ENCODE measurements around the gene RALB.
"Not testable (repeated sequence)": the region's sequence is repeated elsewhere in the genome, so short reads cannot be mapped to it uniquely, and the experiment has no call there.

RALB gene

DNA sequence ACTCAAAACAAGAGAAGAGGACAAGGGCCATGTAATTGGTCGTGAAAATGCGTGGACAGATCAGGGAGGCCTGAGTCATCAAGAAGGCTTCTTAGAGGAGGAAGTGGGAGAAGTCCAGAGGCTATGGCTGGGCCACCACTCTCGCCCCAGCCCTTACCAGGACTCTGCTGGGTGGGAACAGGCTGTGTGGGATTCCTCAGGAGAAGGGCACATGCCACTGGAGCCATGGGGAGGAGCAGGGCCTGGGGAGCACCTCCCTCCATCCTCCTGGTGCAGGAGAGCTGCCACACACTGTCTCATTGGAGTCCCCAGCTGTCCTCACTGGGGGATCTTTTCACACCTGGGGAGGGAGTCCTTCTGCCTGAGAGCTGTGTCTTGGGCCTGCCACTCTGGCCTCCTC, 9.4 kb upstream of the RALB start:
- no peak for DNase-seq (ENCODE audit: low read depth in 1 of 2, low spot score in 1 of 2)

DNA sequence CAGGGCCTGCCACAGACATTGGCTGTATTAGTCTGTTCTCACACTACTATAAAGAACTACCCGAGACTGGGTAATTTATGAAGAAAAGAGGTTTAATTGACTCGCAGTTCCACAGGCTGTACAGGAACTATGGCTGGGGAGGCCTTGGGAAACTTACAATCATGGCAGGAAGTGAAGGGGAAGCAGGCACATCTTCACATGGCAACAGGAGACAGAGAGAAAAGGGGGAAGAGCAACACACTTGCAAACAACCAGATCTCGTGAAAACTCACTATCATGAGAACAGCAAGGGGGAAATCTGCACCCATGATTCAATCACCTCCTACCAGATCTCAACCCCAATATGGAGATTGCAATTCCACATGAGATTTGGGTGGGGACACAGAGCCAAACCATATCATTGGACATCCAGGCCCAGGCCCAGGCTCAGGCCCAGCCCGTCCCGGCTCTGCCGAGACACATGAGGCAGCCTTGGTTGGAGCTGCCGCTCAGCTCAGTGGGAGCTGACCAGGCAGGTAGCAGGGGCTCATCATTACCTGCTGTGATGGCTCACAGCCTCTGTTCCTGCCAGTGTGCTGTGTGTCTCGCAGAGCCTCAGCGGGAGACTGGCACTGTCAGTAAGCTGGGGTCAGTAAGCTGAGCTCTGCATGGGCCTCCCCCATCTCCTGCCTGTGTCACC, 8.6 kb upstream of the RALB start:
- DNase-seq (ENCODE audit: low read depth in 1 of 2, low spot score in 1 of 2), result no peak

DNA sequence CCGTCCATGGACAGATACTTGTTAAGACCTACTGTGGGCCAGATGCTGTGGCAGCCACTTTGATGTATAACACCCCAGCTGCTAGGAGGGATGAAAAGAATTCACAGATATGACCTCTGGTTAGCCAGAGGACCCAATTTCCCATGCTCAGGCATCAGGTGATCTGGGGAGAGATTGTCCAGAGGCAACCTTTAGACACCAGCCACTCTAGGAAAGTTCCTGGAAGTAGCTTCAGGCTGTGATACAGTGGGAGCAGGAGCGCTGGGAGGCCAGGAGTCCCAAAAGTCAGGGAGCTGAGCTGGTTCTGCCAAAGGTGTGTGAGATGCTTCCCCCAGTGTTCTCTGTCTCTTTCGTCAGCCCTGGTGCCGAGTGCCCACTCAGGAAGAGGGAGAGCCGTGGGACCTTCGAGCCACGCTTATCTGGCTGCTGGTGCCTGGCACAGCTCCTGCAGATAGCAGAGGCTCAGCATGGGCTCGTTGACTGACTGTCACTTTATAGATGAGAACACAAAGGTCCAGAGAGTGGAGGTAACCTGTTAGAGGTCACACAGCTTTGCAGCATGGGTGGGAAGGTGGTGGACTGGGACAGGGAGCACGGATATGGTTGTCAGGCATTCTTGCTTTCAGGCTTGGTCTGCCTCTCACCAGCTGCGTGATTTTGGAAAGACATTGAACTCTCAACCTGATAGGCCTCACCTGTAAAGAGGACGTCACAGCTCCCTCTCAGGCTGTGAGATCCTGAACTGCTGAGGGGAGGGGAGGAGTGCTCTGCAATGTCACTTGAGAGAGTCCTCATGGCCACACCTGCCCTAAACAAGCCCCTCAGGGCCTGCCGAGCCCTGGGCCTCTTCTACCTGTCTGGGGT, 7.8 kb upstream of the RALB start:
- no peak for DNase-seq (ENCODE audit: low read depth in 1 of 2, low spot score in 1 of 2)

DNA sequence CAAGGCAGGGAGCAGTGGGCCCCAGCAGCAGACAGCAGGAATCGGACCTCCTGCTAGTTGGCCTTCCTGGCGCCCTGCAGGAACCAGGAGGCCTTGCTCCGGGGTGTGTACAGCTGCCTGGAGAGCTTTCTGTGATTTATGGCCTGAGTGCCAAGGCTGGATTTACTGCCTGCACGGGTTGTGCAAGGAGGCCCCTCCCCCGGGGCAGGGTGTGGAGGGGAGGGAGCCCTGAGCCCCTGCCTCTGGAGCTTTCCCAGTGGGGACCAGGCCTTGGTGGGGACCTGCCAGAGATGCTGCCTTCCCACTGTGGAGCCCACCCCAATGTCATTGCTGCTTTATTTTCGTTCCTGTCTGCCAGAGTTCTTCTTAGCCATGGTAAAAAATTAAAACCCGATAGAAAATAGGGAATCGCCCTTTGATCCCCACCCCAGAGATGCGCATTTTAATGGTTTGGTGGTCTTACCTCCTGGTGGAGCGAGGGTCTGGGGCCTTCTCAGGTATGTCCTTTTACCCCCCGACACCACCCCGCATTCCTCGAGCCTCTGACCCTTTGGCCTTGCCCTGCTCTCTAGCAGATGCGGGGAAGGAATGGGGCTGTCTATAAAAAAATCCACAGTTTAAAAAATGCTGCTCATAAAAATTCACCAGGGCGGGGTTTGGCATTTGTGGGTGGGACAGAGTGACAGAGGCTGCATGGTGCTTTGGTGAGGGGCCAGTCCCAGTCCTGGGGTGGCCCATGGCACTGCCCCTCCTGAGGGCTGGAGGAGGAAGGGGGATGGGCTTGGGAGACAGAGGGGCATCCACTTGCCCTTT, 6.9 kb upstream of the RALB start:
- no peak for DNase-seq (ENCODE audit: low read depth in 1 of 2, low spot score in 1 of 2)

DNA sequence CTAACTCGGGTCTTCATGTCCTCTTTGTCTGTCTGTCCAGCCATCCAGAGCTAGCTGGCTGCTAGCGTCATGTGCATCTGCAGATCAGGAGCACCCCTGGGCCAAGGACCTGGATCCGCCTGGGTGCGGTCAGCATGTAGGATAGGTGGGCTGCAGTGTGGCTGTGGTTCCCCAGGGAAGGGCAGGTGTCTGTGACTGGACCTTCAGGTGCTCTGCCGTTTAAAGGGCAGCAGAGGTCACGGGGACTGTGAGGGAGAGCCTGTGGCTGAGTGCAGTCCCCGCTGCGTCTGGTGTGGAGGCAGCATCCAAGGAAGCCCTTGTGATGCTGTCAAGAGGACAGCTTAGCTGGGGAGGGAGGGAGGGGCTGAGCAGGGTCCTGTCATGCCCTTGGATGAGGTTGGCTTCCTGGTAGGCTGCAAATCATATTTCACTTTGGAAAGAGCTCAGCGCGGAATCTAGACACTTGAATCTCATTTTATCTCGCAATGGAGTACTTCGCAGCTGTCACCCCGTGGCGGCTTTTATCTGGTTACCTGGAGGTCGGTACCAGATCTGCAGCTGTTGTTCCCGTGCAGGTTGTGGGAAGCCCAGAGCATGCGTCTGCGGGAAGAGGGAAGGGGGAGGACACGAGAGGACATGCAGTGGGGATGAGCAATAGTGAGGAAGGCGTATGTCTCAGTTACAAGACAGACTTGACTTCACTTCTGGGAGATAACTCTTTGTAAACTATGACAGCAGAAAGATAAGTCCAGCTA, 5.9 kb upstream of the RALB start:
- no peak for DNase-seq (ENCODE audit: low read depth in 1 of 2, low spot score in 1 of 2)

DNA sequence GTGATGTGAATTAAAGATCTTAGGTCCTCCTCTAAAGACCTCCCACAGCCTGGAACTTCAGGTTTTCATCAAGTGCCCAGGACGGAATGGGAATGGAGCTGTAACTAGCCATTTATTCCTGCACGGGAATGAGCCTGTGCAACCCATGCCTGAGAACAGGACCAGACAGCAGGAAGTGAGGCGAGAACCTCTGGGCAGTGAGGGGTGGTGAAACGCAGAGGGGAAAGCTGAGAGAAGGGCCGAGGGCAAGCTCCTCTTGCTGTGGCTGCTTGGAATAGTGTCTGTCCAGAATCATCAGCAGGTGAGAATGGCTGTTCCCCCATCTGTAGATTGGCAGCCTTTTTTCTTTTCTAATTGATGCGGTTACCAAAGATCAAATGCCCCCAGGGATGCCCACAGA, 4.8 kb upstream of the RALB start:
- no peak for DNase-seq (ENCODE audit: low read depth in 1 of 2, low spot score in 1 of 2)

DNA sequence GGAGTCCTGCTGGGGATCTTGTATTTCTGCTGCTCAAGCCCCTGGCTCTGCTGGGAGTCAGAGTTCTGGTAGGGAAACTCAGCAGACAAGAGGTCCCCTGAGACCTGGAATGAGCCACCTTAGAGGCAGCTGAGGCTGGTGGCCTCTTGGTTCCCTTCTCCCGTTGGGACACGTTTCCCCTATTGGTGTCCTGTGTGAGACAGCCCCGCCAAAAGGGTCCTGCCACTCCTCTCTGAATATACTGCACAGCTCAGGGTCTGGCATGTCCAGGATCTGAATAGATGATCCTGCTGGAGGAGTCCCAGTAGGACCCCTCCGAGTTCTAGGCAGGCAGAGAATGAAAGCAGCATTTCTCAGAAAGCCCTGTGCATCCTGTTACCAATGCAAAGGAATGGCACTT, 2.0 kb upstream of the RALB start:
- no peak for DNase-seq (ENCODE audit: low read depth in 1 of 2, low spot score in 1 of 2)

DNA sequence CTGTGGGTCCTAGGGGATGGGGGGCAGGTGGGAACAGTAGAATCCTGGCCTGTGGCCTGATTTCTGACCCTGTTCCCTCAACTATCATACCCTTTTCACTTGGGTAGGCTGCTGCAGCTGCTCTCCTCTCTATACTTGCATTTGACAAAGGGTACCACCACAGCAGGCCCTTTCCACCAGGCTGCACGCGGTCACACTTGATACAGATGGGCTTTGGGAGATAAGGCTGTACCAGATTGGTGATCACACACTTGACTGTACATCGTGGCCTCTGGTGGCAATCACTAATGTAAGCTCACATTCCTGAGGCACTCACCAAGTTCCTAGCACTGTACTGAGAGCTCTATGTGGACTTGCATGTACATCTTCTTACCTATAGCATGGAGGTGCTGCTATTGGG, 1.6 kb upstream of the RALB start:
- DNase-seq (ENCODE audit: low read depth in 1 of 2, low spot score in 1 of 2), result no peak

DNA sequence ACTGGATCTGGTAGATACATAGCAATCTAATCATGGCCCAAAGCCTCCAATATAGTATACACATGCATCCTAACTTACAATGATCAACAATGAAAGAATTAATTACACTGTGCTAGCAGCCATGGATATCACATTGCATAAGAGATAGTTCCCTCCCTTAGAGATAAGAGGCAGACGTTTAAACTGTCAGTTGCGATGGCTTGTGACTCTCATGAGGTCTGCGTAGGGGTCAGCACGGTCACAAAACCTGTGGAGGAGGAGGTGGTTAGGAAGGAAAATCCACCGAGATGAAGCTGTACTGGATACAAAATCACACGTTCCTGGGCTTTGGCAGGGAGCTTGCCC, 800 bp upstream of the RALB start:
- DNase-seq (ENCODE audit: low read depth in 1 of 2, low spot score in 1 of 2), result no peak

DNA sequence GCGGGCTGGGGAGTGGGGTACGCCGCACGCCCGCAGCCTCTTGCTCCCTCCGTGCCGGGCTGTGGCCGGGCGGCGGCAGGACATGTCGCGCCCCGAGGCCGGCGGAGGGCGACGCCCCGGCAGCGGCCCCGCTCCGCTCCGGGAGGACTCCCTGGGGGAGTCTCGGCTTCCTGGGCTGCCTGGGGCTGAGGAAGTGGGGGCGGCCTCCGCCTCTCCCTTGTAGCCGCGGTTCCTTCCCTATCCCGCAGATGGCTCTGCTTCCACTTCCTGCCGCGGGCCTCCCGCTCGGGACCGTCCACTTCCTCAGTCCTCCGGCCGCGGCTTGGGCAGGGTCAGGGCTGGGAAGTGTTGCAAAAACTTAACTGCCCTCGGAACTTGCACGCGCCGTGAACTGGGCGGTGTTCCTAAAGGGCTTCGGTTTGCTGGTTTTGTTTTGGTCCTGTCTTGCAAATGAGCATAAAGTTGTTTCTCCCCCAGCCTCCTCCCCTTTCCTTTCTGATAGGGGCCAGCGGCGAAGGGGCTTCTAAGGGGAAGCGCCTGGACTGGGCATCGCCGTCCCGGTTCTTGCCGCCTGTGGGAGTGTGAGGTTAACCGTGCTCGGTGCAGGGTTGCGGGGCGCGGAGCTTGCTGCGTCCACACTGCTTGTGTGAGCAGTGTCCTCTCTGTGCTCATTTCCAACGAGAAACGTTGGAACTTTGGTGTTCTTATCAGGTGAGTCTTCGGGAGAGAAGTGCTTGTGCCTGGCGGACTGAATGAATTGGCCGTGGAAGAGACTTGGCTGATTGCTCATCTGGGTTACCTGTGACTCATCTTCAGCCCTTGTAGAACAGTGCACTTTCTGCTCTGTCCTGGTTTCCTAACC, 600 bp downstream of the RALB start:
- DNase-seq (ENCODE audit: low read depth in 1 of 2, low spot score in 1 of 2), result peak in 1 of 2 donors; percentile 15

DNA sequence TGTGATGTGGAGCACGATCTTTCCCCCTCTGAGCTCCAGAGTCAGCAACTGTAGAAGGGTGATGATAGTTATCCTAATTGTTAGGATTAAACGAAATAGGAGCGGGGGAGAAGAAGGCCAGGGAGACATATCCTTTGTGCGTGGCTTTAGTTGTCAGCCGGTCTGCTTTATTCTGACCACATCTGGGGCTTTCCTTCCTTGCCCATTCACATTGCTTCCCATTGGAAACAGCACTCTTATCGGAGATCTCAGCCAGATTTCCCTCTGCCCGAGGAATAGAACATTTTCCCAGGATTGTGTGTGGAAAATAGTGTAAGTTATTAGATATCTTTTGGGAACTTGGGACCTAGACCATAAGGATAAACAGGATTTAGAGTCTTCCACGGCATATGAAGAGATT, 1.5 kb downstream of the RALB start:
- DNase-seq (ENCODE audit: low read depth in 1 of 2, low spot score in 1 of 2), result no peak

DNA sequence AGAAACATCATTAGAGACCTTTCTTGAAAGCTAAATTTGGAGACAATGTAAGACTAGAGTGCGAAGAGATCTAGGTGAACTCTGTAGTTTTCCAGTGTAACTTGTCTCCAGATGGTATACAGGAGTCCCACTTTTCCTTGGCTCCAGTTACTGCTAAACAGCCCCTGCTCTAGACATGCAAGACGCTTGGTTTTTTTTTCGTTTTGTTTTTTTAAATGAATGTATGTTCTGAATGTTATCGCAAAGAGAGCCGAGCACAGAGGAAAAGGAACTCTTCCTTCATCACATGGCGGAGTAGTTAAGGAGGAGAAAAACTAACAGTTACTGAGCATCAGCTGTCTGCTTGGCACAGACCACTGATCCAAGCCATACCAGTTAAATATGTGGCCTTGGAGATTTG, 2.4 kb downstream of the RALB start:
- DNase-seq (ENCODE audit: low read depth in 1 of 2, low spot score in 1 of 2), result no peak

DNA sequence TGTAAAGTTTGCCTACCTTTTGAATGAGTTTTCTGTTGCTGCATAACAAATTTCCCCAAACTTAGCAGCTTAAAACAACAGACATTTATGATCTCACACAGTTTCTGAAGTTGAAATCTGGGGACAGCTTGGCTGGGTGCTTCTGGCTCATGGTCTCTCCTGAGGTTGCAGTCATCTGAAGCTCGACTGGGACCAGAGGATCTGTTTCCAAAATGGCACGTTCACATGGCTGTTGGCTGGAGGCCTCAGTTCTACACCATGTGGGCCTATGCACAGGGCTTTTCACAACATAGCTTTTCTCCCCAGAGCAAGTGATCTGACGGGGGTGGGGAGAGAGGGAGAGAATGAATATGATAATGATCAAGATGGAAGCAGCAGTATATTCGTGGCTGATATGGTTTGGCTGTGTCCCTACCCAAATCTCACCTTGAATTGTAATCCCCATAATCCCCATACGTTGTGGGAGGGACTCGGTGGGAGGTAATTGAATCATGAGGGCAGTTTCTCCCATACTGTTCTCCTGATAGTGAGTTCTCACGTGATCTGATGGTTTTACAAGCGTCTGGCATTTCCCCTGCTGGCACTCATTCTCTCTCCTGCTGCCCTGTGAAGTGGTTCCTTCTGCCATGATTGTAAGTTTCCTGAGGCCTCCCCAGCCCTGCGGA, 3.5 kb downstream of the RALB start:
- DNase-seq (ENCODE audit: low read depth in 1 of 2, low spot score in 1 of 2), result no peak

DNA sequence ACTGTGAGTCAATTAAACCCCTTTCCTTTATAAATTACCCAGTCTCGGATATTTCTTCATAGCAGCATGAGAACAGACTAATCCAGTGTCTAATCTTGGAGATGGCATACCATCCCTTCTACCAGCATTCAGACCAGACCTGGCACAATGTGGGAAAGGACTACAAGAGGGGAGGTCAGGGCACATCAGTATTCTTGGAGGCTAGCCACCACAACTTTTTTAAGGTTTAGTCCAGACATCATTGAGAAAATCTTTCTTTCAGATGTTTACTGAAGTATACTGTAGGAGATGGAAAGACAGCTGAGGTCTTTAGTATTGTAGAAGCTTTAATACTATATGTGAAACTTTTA, 4.0 kb downstream of the RALB start:
- no peak for DNase-seq (ENCODE audit: low read depth in 1 of 2, low spot score in 1 of 2)

DNA sequence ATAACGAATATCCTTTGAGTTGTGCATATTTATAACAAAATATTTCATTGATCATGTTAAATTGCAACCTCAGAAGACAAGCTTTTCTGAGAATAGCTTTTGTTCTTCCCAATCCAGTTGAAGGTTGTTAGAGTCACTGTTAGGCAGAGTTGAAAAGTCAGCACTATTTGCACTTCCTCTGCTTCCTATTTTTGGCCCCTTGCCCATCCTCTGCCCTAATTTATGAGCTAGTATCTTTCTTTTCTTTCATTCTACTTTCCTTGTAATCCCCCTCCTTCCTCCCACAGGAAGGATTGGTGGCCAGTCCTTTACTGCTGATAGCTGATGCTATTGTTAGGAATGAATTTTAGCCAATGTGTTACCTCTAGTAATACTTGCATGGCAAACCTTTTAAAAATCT, 4.9 kb downstream of the RALB start:
- DNase-seq (ENCODE audit: low read depth in 1 of 2, low spot score in 1 of 2), result no peak

DNA sequence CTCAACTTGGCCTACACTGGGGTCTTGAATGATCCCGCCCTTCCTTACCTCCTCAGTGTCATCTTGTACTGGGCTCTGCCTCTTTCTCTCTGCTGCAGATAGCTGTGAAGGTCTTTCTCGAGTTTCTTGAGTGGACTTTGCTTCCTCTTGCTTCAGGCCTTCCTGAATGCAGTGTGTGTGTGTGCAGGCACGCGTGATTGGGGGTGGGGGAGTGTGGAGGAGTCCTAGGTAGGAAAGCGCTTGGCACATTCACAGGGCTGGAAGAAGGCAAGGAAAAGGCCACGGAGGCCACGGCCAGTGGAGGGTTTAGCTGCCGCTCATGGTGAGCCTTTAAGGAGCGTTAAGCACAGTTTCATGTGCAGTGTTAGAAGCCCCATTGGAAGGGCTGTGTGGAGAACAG, 5.5 kb downstream of the RALB start:
- no peak for DNase-seq (ENCODE audit: low read depth in 1 of 2, low spot score in 1 of 2)

DNA sequence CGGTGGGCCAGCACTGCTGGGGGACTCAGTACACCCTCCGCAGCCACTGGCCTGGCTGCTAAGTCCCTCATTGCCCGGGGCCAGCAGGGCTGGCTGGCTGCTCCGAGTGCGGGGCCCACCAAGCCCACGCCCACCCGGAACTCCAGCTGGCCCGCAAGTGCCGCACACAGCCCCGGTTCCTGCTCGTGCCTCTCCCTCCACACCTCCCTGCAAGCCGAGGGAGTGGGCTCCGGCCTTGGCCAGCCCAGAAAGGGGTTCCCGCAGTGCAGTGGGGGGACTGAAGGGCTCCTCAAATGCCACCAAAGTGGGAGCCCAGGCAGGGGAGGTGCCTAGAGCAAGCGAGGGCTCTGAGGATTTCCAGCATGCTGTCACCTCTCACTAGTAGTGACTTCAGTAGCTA, 7.3 kb downstream of the RALB start:
- DNase-seq (ENCODE audit: low read depth in 1 of 2, low spot score in 1 of 2), result not testable (repeated sequence)

DNA sequence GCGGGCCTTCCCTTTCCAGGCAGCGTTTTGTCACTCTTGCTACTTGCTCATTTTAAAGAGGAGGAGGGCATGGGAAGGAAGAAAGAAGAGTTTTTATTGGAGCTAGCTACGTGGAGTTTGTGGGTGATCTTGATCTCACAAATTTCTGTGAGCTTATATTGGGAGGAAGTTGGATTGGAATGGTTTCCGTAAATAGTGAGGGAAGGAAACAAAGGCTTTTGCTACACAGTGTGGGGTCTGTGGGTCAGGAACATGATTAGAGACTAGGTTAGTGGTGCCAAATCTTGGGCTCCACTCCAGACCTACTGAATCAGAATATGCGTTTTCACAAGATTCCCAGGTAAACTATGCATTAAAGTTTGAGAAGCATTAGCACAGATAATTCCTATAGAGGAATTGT, 8.1 kb downstream of the RALB start:
- DNase-seq (ENCODE audit: low read depth in 1 of 2, low spot score in 1 of 2), result no peak

DNA sequence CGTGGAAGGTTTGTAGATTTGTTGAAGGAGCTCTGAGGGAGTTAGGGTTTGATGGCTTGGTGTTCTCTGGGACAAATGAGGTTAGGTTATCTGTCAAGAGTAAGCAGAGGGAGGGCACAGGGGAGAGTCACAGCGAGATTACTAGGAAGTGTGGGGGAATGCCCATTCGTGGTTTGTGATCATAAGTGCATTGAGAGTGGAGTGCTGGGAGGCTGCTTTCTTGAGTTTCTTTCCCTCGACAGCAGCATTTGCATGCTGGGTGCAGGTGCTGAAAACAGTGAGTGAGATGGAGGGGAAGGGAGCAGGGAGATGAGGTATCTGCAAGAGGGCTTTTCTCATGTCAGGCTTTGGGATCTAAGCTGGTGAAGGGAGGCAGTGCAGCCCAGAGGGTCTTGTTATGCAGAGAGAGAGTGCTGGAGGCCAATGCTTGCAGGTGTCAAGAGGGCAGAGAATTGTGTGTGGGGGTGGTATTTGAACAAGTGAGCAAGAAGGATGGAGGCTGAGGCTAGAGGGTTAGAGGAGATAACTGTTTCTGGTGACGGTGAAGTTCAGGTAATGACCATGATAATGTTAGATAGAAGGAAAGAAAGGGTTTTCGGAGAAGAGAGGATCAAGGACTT, 8.8 kb downstream of the RALB start:
- peak in 1 of 2 donors; percentile 6 for DNase-seq (ENCODE audit: low read depth in 1 of 2, low spot score in 1 of 2)

DNA sequence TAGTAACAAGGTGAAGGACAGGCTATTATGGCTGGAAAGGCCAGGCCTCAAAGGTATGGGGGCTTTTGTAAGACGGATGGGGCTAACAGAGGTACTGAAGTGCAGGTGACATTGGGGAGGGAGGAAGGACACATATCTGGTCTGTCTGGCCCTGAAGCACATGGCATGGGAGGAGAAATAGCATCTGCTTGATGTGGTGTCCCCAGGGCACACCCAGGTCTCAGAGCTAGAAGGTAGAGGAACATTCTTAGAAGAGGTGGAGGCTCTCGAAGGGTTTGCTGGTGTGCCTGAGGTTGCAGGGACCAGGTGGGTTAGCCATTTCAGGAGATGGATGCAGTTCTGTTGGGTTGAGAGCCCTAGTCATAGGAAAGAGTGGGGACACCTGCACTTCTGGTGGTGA, 9.5 kb downstream of the RALB start:
- no peak for DNase-seq (ENCODE audit: low read depth in 1 of 2, low spot score in 1 of 2)

Data from stimulated activated CD4-positive, alpha-beta T cell treated with anti-CD3 and anti-CD28 coated beads, Interleukin-15, amount 100 ng/mL, for 1 hour (primary cell).